Measurements from ENCODE around the gene HS6ST3.

HS6ST3 gene

GRCh38 chr13:96308568-96308967, 218.7 kb downstream of the HS6ST3 start:
- no peak for DNase-seq (ENCODE audit: low spot score)

GRCh38 chr13:96314974-96315373, 225.1 kb downstream of the HS6ST3 start:
- DNase-seq (ENCODE audit: low spot score), result no peak

- DNase-seq (ENCODE audit: low spot score), result no peak
These were observed 248.1 kb downstream of the HS6ST3 start for GRCh38 chr13:96338030-96338429.

- DNase-seq (ENCODE audit: low spot score), result no peak
These were observed 252.4 kb downstream of the HS6ST3 start for GRCh38 chr13:96342286-96342685.

GRCh38 chr13:96342852-96343465, 253.1 kb downstream of the HS6ST3 start:
- no peak for DNase-seq (ENCODE audit: low spot score)

GRCh38 chr13:96346921-96347320, 257.0 kb downstream of the HS6ST3 start:
- no peak for DNase-seq (ENCODE audit: low spot score)

- no peak for DNase-seq (ENCODE audit: low spot score)
These were observed 283.7 kb downstream of the HS6ST3 start for GRCh38 chr13:96373597-96373996.

GRCh38 chr13:96377835-96378234, 287.9 kb downstream of the HS6ST3 start:
- DNase-seq (ENCODE audit: low spot score), result no peak

GRCh38 chr13:96379967-96380366, 290.1 kb downstream of the HS6ST3 start:
- DNase-seq (ENCODE audit: low spot score), result no peak

- DNase-seq (ENCODE audit: low spot score), result no peak
These were observed 291.8 kb downstream of the HS6ST3 start for GRCh38 chr13:96381681-96382080.

- no peak for DNase-seq (ENCODE audit: low spot score)
These were observed 298.7 kb downstream of the HS6ST3 start for GRCh38 chr13:96388598-96388997.

- DNase-seq (ENCODE audit: low spot score), result no peak
These were observed 301.7 kb downstream of the HS6ST3 start for GRCh38 chr13:96391606-96392005.

GRCh38 chr13:96397807-96398206, 307.9 kb downstream of the HS6ST3 start:
- no peak for DNase-seq (ENCODE audit: low spot score)

GRCh38 chr13:96398486-96398885, 308.6 kb downstream of the HS6ST3 start:
- DNase-seq (ENCODE audit: low spot score), result no peak

- no peak for DNase-seq (ENCODE audit: low spot score)
These were observed 313.3 kb downstream of the HS6ST3 start for GRCh38 chr13:96403241-96403640.

GRCh38 chr13:96403651-96404050, 313.7 kb downstream of the HS6ST3 start:
- DNase-seq (ENCODE audit: low spot score), result no peak

- no peak for DNase-seq (ENCODE audit: low spot score)
These were observed 326.0 kb downstream of the HS6ST3 start for GRCh38 chr13:96415831-96416385.

GRCh38 chr13:96417939-96418685, 328.2 kb downstream of the HS6ST3 start:
- DNase-seq (ENCODE audit: low spot score), result no peak

GRCh38 chr13:96421314-96421713, 331.4 kb downstream of the HS6ST3 start:
- no peak for DNase-seq (ENCODE audit: low spot score)

GRCh38 chr13:96422002-96422401, 332.1 kb downstream of the HS6ST3 start:
- no peak for DNase-seq (ENCODE audit: low spot score)

GRCh38 chr13:96426167-96426566, 336.3 kb downstream of the HS6ST3 start:
- DNase-seq (ENCODE audit: low spot score), result no peak

- no peak for DNase-seq (ENCODE audit: low spot score)
These were observed 339.0 kb downstream of the HS6ST3 start for GRCh38 chr13:96428911-96429310.

- DNase-seq (ENCODE audit: low spot score), result no peak
These were observed 341.2 kb downstream of the HS6ST3 start for GRCh38 chr13:96431044-96431581.

All from hematopoietic multipotent progenitor cell treated with erythropoietin and hydrocortisone succinate and interleukin-3 and kit ligand, for 17 days (in vitro differentiated cells).